ENCODE data around the gene ZGPAT.

Gene ZGPAT

DNA sequence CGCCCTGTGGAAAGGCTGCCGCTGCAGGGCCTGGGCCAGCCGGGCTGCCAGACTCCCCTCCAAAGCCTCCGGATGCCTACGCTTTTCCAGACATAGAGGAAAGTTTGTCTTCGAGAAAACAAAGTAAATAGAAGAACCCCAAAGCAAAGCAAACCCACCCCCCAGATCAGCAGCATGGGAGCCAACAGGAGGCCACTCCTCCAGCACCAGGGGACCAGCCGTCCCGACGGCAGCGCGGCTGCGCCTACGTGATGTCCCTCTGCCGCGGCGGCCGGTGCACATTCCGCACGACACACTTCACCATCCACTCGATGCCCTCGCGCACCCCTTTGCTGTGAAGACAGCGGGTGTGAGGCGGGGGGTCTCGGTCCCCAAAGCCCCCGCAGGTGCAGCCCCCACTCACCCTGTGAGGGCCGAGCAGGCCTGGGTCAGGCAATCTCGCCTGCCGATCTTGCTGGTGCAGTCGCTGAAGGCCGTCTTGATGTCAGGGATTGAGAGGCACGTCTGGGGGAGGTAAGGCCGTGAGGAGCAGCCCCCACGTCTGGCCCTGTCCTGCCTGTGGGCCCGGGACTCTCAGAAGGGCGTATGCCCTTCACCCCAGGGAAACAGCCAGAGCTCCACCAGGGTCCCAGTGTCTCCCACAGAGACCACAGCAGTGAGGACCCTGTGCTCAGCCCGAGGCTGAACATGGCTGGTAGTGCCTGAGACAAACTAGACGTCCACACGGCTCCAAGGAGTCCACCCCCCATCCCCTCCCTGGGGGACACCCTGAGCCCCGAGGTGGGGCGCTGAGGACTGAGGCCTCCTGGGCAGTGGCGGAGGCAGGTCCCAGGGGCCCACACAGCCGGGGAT is 7.4 kb upstream of the ZGPAT start:
- no peak overlapping the region for H2AFZ ChIP-seq (ENCODE audit: low read depth, low read length)
- no peaks in the 10 kb centered on the region for H3K27me3 ChIP-seq (ENCODE audit: low read depth, low read length)
- H3K79me2 ChIP-seq (ENCODE audit: low read length) = peaks cover under 1% of the 10 kb centered on the region; the same call in 1 of the 2 replicates
- H3K4me1 ChIP-seq (ENCODE audit: low read length) = peaks cover 26% of the 10 kb centered on the region
- no peaks in the 10 kb centered on the region for H3K9me3 ChIP-seq (ENCODE audit: insufficient read depth, low read length)
- no peaks in the 10 kb centered on the region for H4K20me1 ChIP-seq (ENCODE audit: insufficient read depth, low read length)
- H3K36me3 ChIP-seq (replicated peaks; ENCODE audit: low read depth, low read length) = peaks cover 7% of the 10 kb centered on the region
- no peak overlapping the region for H3K4me2 ChIP-seq (ENCODE audit: low read length)
- H3K4me3 ChIP-seq (ENCODE audit: low read length) = no peak overlapping the region
- no peak overlapping the region for H3K9ac ChIP-seq (ENCODE audit: low read length)
- H3K27ac ChIP-seq (ENCODE audit: low read length) = no peak overlapping the region
- TF ChIP-seq, protein P1, sequence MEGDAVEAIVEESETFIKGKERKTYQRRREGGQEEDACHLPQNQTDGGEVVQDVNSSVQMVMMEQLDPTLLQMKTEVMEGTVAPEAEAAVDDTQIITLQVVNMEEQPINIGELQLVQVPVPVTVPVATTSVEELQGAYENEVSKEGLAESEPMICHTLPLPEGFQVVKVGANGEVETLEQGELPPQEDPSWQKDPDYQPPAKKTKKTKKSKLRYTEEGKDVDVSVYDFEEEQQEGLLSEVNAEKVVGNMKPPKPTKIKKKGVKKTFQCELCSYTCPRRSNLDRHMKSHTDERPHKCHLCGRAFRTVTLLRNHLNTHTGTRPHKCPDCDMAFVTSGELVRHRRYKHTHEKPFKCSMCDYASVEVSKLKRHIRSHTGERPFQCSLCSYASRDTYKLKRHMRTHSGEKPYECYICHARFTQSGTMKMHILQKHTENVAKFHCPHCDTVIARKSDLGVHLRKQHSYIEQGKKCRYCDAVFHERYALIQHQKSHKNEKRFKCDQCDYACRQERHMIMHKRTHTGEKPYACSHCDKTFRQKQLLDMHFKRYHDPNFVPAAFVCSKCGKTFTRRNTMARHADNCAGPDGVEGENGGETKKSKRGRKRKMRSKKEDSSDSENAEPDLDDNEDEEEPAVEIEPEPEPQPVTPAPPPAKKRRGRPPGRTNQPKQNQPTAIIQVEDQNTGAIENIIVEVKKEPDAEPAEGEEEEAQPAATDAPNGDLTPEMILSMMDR (IDR thresholded peaks at IDR 0.05; ENCODE audit: low read depth, low read length) = no peak
- TF ChIP-seq EZH2phosphoT487 (IDR thresholded peaks at IDR 0.05; ENCODE audit: low read depth) = no peak

DNA sequence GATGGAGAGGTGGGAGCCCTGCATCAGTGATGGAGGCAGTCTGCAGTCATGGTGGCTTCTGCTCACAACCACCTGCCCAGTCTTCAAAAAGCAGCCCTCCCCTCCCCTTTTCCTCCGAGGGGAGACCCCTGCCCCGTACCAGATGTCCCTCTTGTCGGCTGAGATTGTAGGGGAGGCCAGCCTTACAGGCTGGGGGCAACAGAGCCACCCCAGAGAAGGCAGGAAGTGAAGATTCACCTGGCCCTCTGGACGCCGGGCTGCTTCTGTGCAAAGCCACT is 6.8 kb upstream of the ZGPAT start:
- Histone ChIP-seq H2AFZ (ENCODE audit: low read depth, low read length) (no peak overlapping the region), H3K9ac (ENCODE audit: low read length) (no peak overlapping the region), H3K4me3 (ENCODE audit: low read length) (no peak overlapping the region), H4K20me1 (ENCODE audit: insufficient read depth, low read length) (no peaks in the 10 kb centered on the region), H3K4me2 (ENCODE audit: low read length) (no peak overlapping the region), H3K4me1 (ENCODE audit: low read length) (peaks cover 26% of the 10 kb centered on the region), H3K27ac (ENCODE audit: low read length) (no peak overlapping the region), H3K27me3 (ENCODE audit: low read depth, low read length) (no peaks in the 10 kb centered on the region), H3K36me3 (replicated peaks; ENCODE audit: low read depth, low read length) (peaks cover 13% of the 10 kb centered on the region), H3K9me3 (ENCODE audit: insufficient read depth, low read length) (no peaks in the 10 kb centered on the region), H3K79me2 (ENCODE audit: low read length) (peaks cover 6% of the 10 kb centered on the region)
- TF ChIP-seq EZH2phosphoT487 (IDR thresholded peaks at IDR 0.05; ENCODE audit: low read depth) = no peak
- TF ChIP-seq, protein P1 (IDR thresholded peaks at IDR 0.05; ENCODE audit: low read depth, low read length) = no peak

DNA sequence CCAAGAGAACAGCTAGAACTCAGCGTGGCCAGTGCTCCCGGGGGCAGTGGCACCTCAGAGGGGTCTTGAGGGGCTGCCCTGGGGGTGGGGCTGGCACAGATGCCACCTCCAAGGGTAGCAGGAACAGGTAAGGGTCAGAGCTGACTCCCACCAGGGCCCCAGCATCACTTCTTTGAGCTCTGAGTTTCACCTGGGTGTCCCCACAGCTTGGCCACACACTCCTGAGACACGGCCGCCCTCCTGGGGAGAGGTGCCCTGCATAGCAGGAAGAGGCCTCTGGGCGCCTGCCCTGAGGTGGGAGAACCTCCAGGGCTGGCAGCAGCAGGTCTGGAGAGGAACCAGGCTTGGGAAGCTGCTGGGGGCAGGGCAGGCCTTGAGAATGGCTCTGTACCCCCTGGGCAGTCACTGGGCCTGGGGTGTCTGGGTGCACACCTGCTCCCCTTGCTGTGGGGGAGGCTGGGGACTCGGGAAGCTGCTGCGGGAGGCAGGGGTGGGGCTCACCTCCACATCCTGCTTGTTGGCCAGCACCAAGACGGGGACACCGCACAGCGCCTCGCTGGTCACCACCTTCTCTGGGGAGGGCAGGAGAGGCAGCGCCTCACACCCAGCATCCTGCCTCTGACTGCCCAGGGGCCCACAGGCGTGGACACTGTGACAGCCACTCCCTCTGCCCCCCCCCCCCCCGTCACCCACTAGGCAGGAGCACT is 6.4 kb upstream of the ZGPAT start:
- H3K9me3 ChIP-seq (ENCODE audit: insufficient read depth, low read length) = no peaks in the 10 kb centered on the region
- TF ChIP-seq, protein P1 (IDR thresholded peaks at IDR 0.05; ENCODE audit: low read depth, low read length) = no peak
- TF ChIP-seq EZH2phosphoT487 (IDR thresholded peaks at IDR 0.05; ENCODE audit: low read depth) = no peak
- peaks cover 30% of the 10 kb centered on the region for H3K4me1 ChIP-seq (ENCODE audit: low read length)
- peaks cover 18% of the 10 kb centered on the region for H3K36me3 ChIP-seq (replicated peaks; ENCODE audit: low read depth, low read length)
- H4K20me1 ChIP-seq (ENCODE audit: insufficient read depth, low read length) = 0 out of 2 replicates have a peak, but pooled peaks cover 3% of the 10 kb centered on the region
- no peak overlapping the region for H2AFZ ChIP-seq (ENCODE audit: low read depth, low read length)
- peaks cover 11% of the 10 kb centered on the region for H3K79me2 ChIP-seq (ENCODE audit: low read length)
- no peaks in the 10 kb centered on the region for H3K27me3 ChIP-seq (ENCODE audit: low read depth, low read length)
- no peak overlapping the region for H3K9ac ChIP-seq (ENCODE audit: low read length)
- no peak overlapping the region for H3K4me2 ChIP-seq (ENCODE audit: low read length)
- no peak overlapping the region for H3K27ac ChIP-seq (ENCODE audit: low read length)
- no peak overlapping the region for H3K4me3 ChIP-seq (ENCODE audit: low read length)

DNA sequence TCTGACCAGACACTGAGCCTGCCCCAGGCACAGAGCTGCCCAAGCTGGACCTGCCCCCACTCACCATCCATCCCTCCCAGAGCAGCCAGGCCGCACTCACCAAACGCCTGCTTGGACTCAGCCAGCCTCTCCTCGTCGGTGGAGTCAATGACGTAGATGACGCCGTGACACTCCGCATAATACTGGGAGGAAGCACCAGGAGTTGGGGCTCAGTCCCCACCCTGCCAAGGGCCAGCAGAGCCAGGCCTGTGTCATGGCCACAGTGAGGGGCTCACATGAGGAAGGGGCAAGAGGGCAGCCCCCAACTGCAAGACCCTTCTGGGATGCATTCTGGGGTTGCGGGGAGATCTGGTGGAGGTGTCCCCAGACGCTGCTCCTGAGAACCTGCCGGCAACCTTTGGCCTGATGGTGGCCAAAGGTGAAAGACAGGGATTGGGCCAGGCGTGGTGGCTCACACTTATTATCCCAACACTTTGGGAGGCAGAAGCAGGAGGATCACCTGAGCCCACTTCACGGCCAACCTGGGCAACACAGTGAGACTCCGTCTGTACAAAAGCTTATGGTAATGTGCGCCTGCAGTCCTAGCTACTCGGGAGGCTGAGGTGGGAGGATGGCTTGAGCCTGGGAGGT is 5.7 kb upstream of the ZGPAT start:
- no peak overlapping the region for H3K4me2 ChIP-seq (ENCODE audit: low read length)
- H3K79me2 ChIP-seq (ENCODE audit: low read length) = peaks cover 18% of the 10 kb centered on the region
- 0 out of 2 replicates have a peak, but pooled peaks cover 4% of the 10 kb centered on the region for H4K20me1 ChIP-seq (ENCODE audit: insufficient read depth, low read length)
- no peaks in the 10 kb centered on the region for H3K27me3 ChIP-seq (ENCODE audit: low read depth, low read length)
- no peak overlapping the region for H3K9ac ChIP-seq (ENCODE audit: low read length)
- TF ChIP-seq, protein P1 (IDR thresholded peaks at IDR 0.05; ENCODE audit: low read depth, low read length) = no peak
- no peak for TF ChIP-seq EZH2phosphoT487 (IDR thresholded peaks at IDR 0.05; ENCODE audit: low read depth)
- H3K4me3 ChIP-seq (ENCODE audit: low read length) = no peak overlapping the region
- H3K9me3 ChIP-seq (ENCODE audit: insufficient read depth, low read length) = no peaks in the 10 kb centered on the region
- H2AFZ ChIP-seq (ENCODE audit: low read depth, low read length) = no peak overlapping the region
- H3K4me1 ChIP-seq (ENCODE audit: low read length) = peaks cover 32% of the 10 kb centered on the region
- peaks cover 19% of the 10 kb centered on the region for H3K36me3 ChIP-seq (replicated peaks; ENCODE audit: low read depth, low read length)
- H3K27ac ChIP-seq (ENCODE audit: low read length) = no peak overlapping the region
